Activated T-cell treated with anti-CD3 and anti-CD28 coated beads, Interleukin-2, amount 50 U/mL, for 4 hours (primary cell): ENCODE results near the gene NGB. TPM values are rescaled to one million over a fixed set of nuclear protein-coding genes. Genes with fewer than 3 reads are reported as not detected.

Experiments used
- ATAC-seq, 2 donors: fragments of 200-7000 bp; cut with Tn5 transposase; one replicate each; pipeline ENCODE4 v1.10.0; 2021
- DNase-seq: peaks from one replicate; pipeline ENCODE4 v3.0.0-alpha.2; 2020
- H3K27me3 Mint-ChIP-seq: one replicate; pipeline ENCODE4 v1.8.0; 2021; ENCODE audit warnings: low read depth, mixed read lengths
- H3K36me3 Mint-ChIP-seq: one replicate; pipeline ENCODE4 v1.8.0; 2022; ENCODE audit warnings: mixed read lengths; ENCODE audit not compliant: insufficient read depth
- H3K4me1 Mint-ChIP-seq: one replicate; pipeline ENCODE4 v1.8.0; 2021; ENCODE audit warnings: low read depth, mixed read lengths
- H3K4me3 Mint-ChIP-seq: one replicate; pipeline ENCODE4 v1.8.0; 2021; ENCODE audit warnings: mild to moderate bottlenecking, moderate library complexity, mixed read lengths
- H3K9me3 Mint-ChIP-seq: one replicate; pipeline ENCODE4 v1.8.0; 2021; ENCODE audit warnings: mixed read lengths
- total RNA-seq, 3 donors: library from RNA; stranded (reverse); gene quantifications; one replicate each; pipeline ENCODE4 v1.2.1, GENCODE V29; 2021

Gene NGB
- total RNA-seq, 3 donors from 2014 or later = not detected

DNA sequence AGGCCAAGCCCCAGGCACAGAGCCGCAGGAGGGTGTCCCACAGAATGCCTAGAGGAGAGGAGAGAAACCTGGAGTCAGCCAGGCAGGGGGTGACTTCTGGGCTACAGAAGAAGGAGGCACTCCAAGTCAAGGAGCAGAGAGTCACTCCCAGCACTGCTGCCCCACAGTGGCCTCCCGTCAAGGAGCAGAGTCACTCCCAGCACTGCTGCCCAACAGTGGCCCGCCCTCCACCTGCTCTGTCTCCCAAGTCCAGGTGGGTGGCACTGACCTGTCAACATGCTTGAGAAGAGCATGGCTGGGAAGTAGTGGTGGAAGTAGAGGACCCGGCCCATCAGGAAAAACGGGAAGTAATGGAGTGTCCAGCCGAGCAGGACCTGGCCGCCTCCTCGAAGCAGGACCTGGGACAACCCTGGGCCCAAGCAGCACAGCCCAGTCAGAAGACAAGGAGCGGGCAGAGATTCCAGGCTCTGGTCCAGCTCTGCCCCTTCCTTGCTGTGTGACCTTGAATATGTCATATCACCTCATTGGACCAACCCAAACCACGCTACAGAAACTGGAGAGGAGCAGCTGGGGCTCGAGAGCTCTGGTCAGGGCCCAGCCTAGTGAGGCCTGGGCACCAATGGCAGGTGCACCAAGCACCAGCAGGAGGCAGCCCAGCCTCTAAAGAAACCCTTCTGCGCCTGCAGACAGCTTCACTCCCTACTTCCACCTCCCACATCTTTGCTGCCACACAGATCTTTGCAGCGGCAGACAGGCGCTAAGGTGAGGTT is 7.6 kb upstream of the NGB start:
- Mint-ChIP-seq H3K9me3 (no peaks in the 10 kb centered on the region), H3K4me3 (no peak overlapping the region), H3K4me1 (no peaks in the 10 kb centered on the region), H3K27me3 (no peaks in the 10 kb centered on the region), H3K36me3 (peaks cover 14% of the 10 kb centered on the region)
- ATAC-seq (no peak), DNase-seq (no peak)

DNA sequence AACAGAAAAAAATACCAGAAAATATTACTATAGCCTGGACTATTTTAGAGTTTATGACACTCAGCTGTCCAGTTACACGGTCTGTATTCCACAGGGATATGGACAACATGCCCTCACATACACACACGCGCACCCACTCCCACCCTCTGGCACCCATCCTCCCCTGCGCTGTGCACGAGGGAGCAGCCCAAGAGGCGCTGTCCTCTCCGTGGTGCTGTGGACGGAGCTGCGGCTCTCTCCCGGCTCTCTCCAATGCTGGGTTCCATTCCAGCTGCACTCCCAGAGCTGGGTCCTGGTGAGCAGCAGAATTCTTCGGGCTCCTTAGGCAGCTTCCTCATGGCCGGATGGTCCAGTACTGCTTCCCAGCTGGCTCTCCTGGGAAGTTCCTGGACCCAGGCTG is 6.0 kb upstream of the NGB start:
- Mint-ChIP-seq H3K4me3 (no peak overlapping the region), H3K27me3 (peaks cover 8% of the 10 kb centered on the region), H3K4me1 (no peaks in the 10 kb centered on the region), H3K36me3 (peaks cover 10% of the 10 kb centered on the region), H3K9me3 (no peaks in the 10 kb centered on the region)
- no peak for ATAC-seq
- no peak for DNase-seq

DNA sequence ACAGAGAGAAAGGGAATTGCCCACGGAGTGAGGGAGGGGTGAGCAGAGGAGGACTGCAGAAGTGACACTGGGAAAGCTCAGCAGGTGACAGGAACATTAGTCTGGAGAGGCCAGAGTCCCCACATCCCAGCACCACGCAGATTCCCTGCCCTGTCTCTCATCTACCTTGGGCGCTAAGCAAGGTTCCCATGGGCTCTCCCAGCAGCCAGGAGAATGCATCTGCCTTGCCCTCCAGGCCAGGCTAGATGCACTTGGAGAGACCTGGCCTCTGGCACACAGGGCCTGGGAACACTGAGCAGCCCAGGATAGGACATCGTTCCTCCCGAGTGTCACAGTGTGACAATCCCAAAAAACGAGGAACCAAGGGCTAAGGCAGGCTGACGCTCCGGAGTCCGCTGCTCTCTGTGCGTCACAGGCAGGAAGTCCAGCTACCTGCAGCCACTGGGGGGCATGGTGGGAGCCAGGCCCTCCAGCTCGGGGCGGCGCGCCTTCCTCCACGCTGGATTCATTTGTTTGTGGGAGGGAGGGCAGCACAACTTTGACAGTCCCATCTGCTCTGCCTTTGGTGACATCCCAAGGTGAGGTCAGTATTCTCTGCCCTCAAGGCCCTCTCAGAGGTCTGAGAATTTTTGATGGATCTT is 5.4 kb upstream of the NGB start:
- H3K9me3 Mint-ChIP-seq = no peaks in the 10 kb centered on the region

DNA sequence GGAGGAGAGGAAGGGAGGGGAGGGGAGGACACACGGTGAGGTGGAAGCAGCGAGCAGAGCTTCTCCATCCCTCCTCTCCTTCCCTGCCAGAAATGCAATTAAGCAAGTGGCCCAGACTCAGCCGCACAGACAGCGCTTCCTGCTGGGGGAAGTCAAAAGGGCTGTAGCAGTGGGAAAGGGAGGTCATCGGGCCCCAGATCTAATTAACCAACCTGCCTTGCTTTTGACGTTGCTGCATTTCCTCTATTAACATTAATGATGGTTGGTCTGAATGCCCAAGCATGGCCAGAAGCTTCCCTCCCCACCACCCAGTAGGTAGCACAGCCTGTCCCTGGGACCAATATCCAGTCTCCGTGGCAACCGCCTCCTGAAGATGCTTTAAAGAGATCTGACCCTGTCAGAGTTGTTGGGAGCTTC is 4.6 kb upstream of the NGB start:
- ATAC-seq (no peak), DNase-seq (no peak)
- Mint-ChIP-seq H3K27me3 (peaks cover 16% of the 10 kb centered on the region), H3K4me1 (no peaks in the 10 kb centered on the region), H3K36me3 (peaks cover 10% of the 10 kb centered on the region), H3K4me3 (no peak overlapping the region), H3K9me3 (no peaks in the 10 kb centered on the region)

More for the DNA sequence above, 5.4 kb upstream of the NGB start:
- Mint-ChIP-seq H3K36me3 (peaks cover 10% of the 10 kb centered on the region), H3K4me3 (no peak overlapping the region), H3K27me3 (peaks cover 12% of the 10 kb centered on the region), H3K4me1 (no peaks in the 10 kb centered on the region)
- no peak for DNase-seq
- ATAC-seq = no peak

DNA sequence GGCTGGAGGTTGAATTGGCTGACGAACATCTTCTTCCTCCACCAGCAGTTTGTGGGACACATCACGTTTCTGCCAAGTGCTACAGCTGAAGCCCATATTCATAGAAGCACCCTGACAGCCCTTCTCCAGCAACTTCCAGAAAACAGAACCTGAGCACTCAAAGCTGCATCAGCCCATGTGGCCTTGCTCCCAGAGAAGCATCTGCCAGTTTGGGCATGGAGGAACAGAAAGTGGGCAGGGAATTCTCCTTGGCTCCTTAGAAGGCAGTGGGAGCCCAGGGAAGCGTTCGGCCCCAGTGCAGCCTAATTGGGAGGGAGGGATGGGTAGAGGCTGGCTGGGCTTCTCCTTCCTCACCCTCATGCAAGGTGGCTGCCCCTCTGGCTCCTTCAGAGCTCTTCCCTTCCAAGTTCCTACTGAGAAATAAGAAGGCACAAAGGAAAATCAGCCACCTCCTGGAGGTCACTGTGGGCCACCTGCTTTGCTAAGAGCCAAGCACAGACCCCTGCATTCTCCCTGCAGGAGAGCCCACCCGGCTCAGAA is 4.1 kb upstream of the NGB start:
- peaks cover 19% of the 10 kb centered on the region for H3K27me3 Mint-ChIP-seq
- DNase-seq (no peak), ATAC-seq (no peak)
- no peak overlapping the region for H3K4me3 Mint-ChIP-seq
- H3K36me3 Mint-ChIP-seq = peaks cover 8% of the 10 kb centered on the region
- H3K4me1 Mint-ChIP-seq = no peaks in the 10 kb centered on the region
- no peaks in the 10 kb centered on the region for H3K9me3 Mint-ChIP-seq

DNA sequence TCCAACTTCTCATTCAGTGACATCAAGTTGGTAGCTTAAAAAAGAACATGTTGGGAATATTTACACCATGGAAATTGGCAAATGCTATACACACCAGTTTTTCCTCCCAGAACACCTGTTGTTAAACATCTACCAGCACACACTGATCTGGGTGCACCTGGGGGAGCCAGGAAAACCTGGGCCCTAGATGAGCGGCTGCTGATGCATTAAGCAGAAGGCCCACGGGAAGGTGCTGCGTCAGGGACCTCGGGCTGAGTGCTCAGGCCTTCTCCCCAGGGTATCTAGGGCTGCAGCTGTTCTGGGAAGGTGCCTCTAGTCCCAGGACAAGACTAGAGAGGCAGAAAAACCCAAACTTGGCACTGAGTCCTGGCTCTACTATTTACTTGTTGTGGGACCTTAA is 2.8 kb upstream of the NGB start:
- ATAC-seq (no peak), DNase-seq (no peak)
- H3K4me1 Mint-ChIP-seq = peaks cover 1% of the 10 kb centered on the region
- peaks cover 2% of the 10 kb centered on the region for H3K36me3 Mint-ChIP-seq
- no peaks in the 10 kb centered on the region for H3K9me3 Mint-ChIP-seq
- no peak overlapping the region for H3K4me3 Mint-ChIP-seq
- peaks cover 30% of the 10 kb centered on the region for H3K27me3 Mint-ChIP-seq

DNA sequence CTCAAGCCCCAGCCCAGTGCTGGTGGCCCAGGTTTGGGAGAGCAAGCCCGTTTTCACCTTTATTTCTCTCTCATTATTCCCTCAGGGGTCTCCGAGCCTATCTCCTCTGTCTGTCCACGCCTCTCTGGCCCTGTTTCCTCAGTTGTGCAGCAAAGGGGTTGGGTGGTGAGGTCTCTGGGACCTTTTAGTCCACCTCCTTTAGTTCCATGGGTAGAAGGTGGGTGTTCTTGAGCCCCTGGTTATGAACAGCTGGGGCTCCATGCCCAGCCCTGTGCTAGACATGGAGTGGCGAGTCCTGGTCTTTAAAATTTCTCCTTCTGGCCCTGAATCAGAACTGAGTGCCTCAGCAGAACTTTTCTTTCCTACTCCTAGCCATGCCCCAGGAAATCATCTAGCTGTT is 1.3 kb upstream of the NGB start:
- Mint-ChIP-seq H3K4me1 (peaks cover 2% of the 10 kb centered on the region), H3K36me3 (peaks cover 2% of the 10 kb centered on the region), H3K27me3 (peaks cover 40% of the 10 kb centered on the region), H3K9me3 (peaks cover 3% of the 10 kb centered on the region), H3K4me3 (no peak overlapping the region)
- DNase-seq (no peak), ATAC-seq (no peak)

DNA sequence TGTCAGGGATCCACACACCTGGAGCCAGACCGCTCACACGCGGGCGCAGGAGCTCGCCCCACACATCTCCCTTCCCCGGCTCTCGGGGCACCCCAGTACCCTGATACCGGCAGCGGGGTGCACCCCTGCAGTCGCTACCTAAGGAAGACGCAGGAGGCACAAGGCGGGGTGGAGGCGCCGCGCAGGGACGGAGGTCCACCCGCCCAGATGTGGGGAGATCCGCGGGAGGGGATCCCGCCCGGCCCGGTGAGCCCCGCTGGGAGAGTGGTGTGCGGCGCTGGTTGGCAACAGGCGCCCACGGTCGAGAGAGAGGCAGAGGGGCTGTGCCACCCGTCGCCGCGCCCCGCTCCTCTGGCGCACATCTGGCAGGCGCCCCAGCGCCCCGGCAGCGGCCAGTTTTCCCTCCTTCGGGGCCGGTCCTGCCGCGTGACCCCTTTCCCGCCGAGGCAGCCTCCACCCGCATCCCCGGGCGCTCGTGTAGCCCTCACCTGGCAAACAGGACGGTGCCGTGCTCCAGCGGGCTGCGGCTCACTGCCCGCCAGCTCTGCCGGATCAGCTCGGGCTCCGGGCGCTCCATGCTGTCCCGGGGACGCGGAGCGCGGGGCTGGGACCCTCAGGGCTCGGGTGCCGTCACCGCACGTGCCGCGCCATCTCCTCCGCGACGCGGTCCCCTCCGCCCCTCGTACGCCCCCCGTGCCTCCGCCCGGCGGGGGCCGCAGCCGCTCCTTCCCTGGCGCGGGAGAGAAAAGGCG is 469 bp downstream of the NGB start:
- DNase-seq (no peak), ATAC-seq (peak; percentile 14 to 28)
- Mint-ChIP-seq H3K27me3 (peaks cover 40% of the 10 kb centered on the region), H3K9me3 (peaks cover 3% of the 10 kb centered on the region), H3K4me1 (peaks cover 2% of the 10 kb centered on the region), H3K4me3 (no peak overlapping the region), H3K36me3 (no peaks in the 10 kb centered on the region)

DNA sequence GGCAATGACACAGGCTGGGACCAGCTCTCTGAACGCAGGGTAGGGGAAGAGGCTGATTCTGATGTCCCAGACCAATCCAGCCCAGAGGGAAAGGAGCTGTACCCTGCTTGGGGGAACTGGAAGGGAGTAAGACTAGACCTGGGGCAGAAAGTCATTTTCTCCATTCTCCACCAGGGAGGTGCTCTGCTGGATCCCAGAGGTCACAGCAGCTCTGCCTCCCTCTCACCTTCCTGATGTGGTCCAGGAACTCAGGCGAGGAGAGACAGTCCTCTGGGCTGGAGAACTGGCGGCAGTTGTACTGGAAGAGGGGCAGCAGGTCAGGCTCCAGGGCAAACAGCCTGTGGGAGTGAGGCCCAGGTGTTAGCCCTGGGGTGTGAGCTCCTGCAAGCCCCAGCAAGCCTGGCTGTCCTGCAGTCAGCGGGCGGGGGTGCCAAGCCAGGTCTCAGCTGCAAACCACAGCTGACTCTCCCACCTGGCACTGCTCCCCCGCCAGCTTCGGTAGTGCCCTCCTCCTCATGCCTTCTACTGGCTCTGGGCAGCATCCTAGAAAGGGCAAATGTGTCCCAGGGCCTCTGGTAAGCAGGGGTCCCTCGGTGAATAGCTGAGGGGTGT is 1.9 kb downstream of the NGB start:
- H3K4me1 Mint-ChIP-seq = peaks cover 2% of the 10 kb centered on the region
- peaks cover 3% of the 10 kb centered on the region for H3K9me3 Mint-ChIP-seq
- no peaks in the 10 kb centered on the region for H3K36me3 Mint-ChIP-seq
- ATAC-seq (no peak), DNase-seq (no peak)
- H3K27me3 Mint-ChIP-seq = peaks cover 40% of the 10 kb centered on the region
- H3K4me3 Mint-ChIP-seq = no peak overlapping the region

DNA sequence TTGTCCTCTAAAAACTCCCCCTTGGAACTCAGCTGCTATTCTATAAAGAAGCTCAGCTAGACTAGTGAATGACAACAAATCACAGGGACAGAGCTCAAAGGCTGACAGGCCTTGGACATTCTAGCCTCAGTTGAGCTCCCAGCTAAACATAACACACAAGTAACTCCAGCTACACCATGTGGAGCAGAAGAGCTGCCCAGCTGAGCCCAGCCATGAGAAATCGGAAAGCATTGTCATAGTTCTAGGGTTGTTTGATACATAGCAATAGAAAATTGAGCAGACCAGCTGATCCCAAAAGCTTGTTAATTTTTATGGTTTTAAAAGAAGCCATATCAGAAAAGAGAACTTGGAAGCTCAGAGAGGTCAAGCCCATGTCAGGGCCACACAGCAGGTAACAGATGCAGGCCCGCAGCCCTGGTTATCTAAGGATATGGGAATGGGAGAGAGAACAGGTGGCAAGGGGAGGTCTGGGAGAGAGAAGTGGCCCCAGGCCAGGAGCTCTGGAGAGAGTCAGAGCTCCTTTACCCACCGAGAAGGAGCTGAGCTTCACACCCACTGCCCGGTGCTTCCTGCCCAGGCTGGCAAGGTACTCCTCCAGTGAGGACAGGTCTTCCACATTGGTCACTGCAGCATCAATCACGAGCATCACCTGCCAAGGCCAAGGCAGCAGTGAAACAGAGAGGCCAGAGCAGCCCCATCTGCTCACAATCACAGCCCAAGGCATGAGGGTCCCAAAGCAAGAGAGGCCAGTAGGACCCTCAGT is 2.9 kb downstream of the NGB start:
- no peak for ATAC-seq
- H3K36me3 Mint-ChIP-seq = no peaks in the 10 kb centered on the region

DNA sequence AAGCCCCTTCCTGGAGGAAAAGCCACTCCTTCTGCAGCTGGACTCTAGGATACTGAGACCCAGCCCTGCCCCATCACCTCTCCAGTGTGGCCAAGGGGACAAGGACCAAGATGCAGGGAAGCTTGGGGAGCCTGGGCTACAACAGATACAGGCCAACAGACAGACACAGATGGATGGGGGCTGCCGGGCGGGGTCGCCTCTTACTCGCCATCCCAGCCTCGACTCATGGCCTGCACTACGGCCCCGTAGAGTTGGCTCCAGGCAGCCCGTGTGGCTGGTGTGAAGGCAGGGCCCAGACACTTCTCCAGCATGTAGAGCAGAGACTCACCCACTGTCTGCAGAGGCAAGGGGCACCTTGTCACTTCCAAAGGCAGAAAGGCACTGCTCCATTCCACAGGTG is 4.7 kb downstream of the NGB start:
- DNase-seq (no peak), ATAC-seq (no peak)
- H3K27me3 Mint-ChIP-seq = peaks cover 33% of the 10 kb centered on the region
- peaks cover 2% of the 10 kb centered on the region for H3K4me1 Mint-ChIP-seq
- no peak overlapping the region for H3K4me3 Mint-ChIP-seq
- H3K9me3 Mint-ChIP-seq = peaks cover 3% of the 10 kb centered on the region
- H3K36me3 Mint-ChIP-seq = no peaks in the 10 kb centered on the region

More for the DNA sequence above, 2.9 kb downstream of the NGB start:
- Mint-ChIP-seq H3K4me3 (no peak overlapping the region), H3K4me1 (peaks cover 2% of the 10 kb centered on the region), H3K27me3 (peaks cover 40% of the 10 kb centered on the region), H3K9me3 (peaks cover 3% of the 10 kb centered on the region)
- DNase-seq = no peak

DNA sequence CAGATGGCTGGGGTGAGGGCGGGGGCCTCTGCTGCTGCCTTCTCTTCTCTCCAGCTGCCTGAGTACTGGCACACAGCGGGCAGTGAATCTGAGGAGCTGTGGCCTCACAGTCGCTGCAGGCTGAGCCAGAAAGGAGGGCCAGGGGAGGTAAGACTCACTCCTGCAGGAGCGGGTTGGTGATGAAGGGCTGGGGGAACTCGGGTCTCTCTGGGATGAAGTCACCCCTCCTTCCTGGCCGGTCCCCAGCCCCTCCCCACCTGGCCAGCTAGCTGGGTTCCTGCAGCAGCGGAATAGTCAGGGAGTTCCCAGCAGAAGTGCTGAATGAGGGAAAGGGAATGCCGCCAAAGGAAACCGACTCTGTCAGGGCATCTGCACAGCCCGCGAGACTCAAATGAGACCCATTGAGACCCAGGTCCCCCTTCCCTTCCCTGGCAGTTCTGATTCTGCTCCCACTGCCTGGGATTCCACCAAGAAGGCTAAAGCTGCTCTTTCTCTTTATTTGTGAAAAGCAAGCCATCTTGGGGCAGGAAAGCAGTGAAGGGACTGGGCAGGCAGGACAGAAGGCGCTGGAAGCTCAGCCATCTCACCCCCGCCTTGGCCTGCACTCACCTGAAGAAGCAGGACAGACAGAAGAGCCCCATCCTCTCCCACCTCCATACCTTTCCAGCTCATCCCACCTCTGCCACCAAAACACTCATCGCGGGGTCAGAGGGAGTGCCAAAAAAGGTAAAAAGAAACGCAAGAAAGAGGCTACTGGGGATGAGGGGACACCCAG is 5.3 kb downstream of the NGB start:
- H3K27me3 Mint-ChIP-seq = peaks cover 30% of the 10 kb centered on the region
- no peak for DNase-seq
- ATAC-seq = no peak
- no peaks in the 10 kb centered on the region for H3K36me3 Mint-ChIP-seq
- peaks cover 2% of the 10 kb centered on the region for H3K4me1 Mint-ChIP-seq
- no peak overlapping the region for H3K4me3 Mint-ChIP-seq
- H3K9me3 Mint-ChIP-seq = peaks cover 3% of the 10 kb centered on the region

DNA sequence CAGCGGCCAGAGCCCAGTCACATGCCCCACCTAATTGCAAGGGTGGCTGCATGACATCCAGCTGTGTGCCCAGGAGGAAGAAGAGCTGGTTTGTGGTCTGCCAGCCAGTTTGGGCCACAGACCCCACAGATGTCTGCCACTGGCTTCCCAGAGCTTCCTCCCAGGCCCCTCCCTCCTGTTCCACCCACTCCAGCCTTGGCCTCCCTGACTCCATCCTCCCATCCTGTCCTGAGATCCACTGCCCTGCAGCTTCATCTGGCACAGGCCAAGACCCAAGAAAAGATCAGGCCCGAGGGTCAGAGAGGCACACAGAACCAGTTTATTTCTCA is 5.9 kb downstream of the NGB start:
- no peaks in the 10 kb centered on the region for H3K36me3 Mint-ChIP-seq
- H3K9me3 Mint-ChIP-seq = peaks cover 3% of the 10 kb centered on the region
- DNase-seq = no peak
- ATAC-seq = no peak
- no peak overlapping the region for H3K4me3 Mint-ChIP-seq
- peaks cover 2% of the 10 kb centered on the region for H3K4me1 Mint-ChIP-seq
- peaks cover 27% of the 10 kb centered on the region for H3K27me3 Mint-ChIP-seq
